PC-9 (cell line): Measurements from ENCODE around the gene NUB1. TPM values are rescaled to one million over a fixed set of nuclear protein-coding genes. Genes with fewer than 3 reads are reported as not detected.

Source experiments
- BruUV-seq: library from RNA; stranded (reverse); fragments of 400-500 nt; replicated peaks from 2 replicates; lab custom pipeline; 2021; lab: Mats Ljungman, UMichigan
- CTCF ChIA-PET: fragments of 300-600 bp; sonication (Branson Sonifier 250); formaldehyde crosslinking; loops from one replicate; lab custom pipeline; 2022; ENCODE audit warnings: antibody characterized with exemption; lab: Charles Lee
- POLR2A ChIA-PET: fragments of 300-600 bp; sonication (Branson Sonifier 250); formaldehyde crosslinking; loops from one replicate; lab custom pipeline; 2022; ENCODE audit warnings: antibody characterized with exemption; ENCODE audit not compliant: unreplicated experiment; lab: Charles Lee
- DNase-seq, 2 experiments: peaks; one replicate each; pipeline versions ENCODE4 v3.0.0 to v3.0.0-alpha.2; 2015 to 2022; ENCODE audit warnings: mixed read lengths in 1 of 2
- H2AFZ ChIP-seq: fragments of 200-600 bp; sonication (generic); 2 replicates; pipeline ENCODE4 v1.8.1; 2017; ENCODE audit warnings: antibody characterized with exemption
- H3F3A ChIP-seq: fragments of 200-600 bp; sonication (generic); 2 replicates; pipeline ENCODE4 v1.8.1; 2017; ENCODE audit warnings: antibody characterized with exemption, mild to moderate bottlenecking, low read depth; ENCODE audit not compliant: insufficient read depth
- H3K27ac ChIP-seq: fragments of 200-600 bp; sonication (generic); 2 replicates; pipeline ENCODE4 v1.6.1; 2016; ENCODE audit warnings: mixed run types
- H3K27me3 ChIP-seq: fragments of 200-600 bp; sonication (generic); 2 replicates; pipeline ENCODE4 v1.6.1; 2016; ENCODE audit warnings: low read depth, mixed run types; ENCODE audit not compliant: insufficient read depth
- H3K36me3 ChIP-seq: fragments of 200-600 bp; sonication (generic); 2 replicates; pipeline ENCODE4 v1.6.1; 2016; ENCODE audit warnings: low read depth, mixed run types
- H3K4me1 ChIP-seq: fragments of 200-600 bp; sonication (generic); replicated peaks from 2 replicates; pipeline ENCODE4 v1.6.1; 2016; ENCODE audit warnings: mixed run types; ENCODE audit not compliant: insufficient read depth
- H3K4me2 ChIP-seq: fragments of 200-600 bp; sonication (generic); 2 replicates; pipeline ENCODE4 v1.6.1; 2017; ENCODE audit warnings: mixed run types
- H3K4me3 ChIP-seq: fragments of 200-600 bp; sonication (generic); 2 replicates; pipeline ENCODE4 v1.6.1; 2016; ENCODE audit warnings: mixed run types
- H3K79me2 ChIP-seq: fragments of 200-600 bp; sonication (generic); 2 replicates; pipeline ENCODE4 v1.6.1; 2017; ENCODE audit warnings: low read depth, mixed run types
- H3K9me2 ChIP-seq: fragments of 200-600 bp; sonication (generic); 2 replicates; pipeline ENCODE4 v1.8.1; 2017; ENCODE audit warnings: mild to moderate bottlenecking; ENCODE audit not compliant: insufficient read depth
- H3K9me3 ChIP-seq: fragments of 200-600 bp; sonication (generic); 2 replicates; pipeline ENCODE4 v1.8.1; 2016; ENCODE audit warnings: low read depth; ENCODE audit not compliant: insufficient read depth
- H4K20me1 ChIP-seq: fragments of 200-600 bp; sonication (generic); 2 replicates; pipeline ENCODE4 v1.8.1; 2017; ENCODE audit not compliant: insufficient read depth
- CTCF ChIP-seq: fragments of 200-600 bp; sonication (generic); conservative IDR thresholded peaks from 2 replicates; pipeline ENCODE4 v1.6.1; 2017; ENCODE audit warnings: mixed run types, antibody characterized with exemption, mild to moderate bottlenecking, moderate library complexity
- EZH2 ChIP-seq: fragments of 200-600 bp; sonication (generic); IDR thresholded peaks from 2 replicates; pipeline ENCODE4 v1.8.0; 2017; ENCODE audit warnings: antibody characterized with exemption, low read depth
- intact Hi-C: fragments of 100-400 bp; cut with micrococcal nuclease; formaldehyde crosslinking; loops from one replicate; pipeline ENCODE4 v1.10.0; 2022; ENCODE audit not compliant: unreplicated experiment
- total RNA-seq: library from RNA; stranded (reverse); gene quantifications from 2 replicates; pipeline ENCODE4 v1.2.3, GENCODE V29; 2021

The NUB1 gene
- total RNA-seq, 1 experiment from 2014 or later, result 80.6 TPM

- no peak overlapping the region for H3K4me3 ChIP-seq
- CTCF ChIA-PET, result no interaction called here
- no peak overlapping the region for H3K4me2 ChIP-seq
- H3K27ac ChIP-seq, result no peak overlapping the region
- no peaks in the 10 kb centered on the region for H3K36me3 ChIP-seq
- intact Hi-C loops, result loop anchor here (2.0 kb wide), 1 partner anchor 40 kb away; no protein-coding TSS in a partner anchor
- H3K9me3 ChIP-seq, result no peaks in the 10 kb centered on the region
- no peaks in the 10 kb centered on the region for H3K9me2 ChIP-seq
- peak in 1 of 2 experiments; percentile 68 for DNase-seq
- no peak overlapping the region for H2AFZ ChIP-seq
- H3K79me2 ChIP-seq, result no peaks in the 10 kb centered on the region
- H4K20me1 ChIP-seq, result no peaks in the 10 kb centered on the region
- TF ChIP-seq EZH2 (no peak), CTCF (no peak)
- BruUV-seq, result TSS peak; percentile 75
- peaks cover 9% of the 10 kb centered on the region for H3K4me1 ChIP-seq
- POLR2A ChIA-PET, result no interaction called here
- H3K27me3 ChIP-seq, result peaks cover 9% of the 10 kb centered on the region; the same call in 1 of the 2 replicates
- H3F3A ChIP-seq, result 0 out of 2 replicates have a peak, but pooled peaks cover 4% of the 10 kb centered on the region
Measured at GRCh38 chr7:151408839-151409666, 67.4 kb downstream of the NUB1 start.

- peaks cover 9% of the 10 kb centered on the region; the same call in 1 of the 2 replicates for H3K27me3 ChIP-seq
- H3K4me2 ChIP-seq, result no peak within 1 kb of the TSS
- H3F3A ChIP-seq, result 0 out of 2 replicates have a peak, but pooled peaks cover 4% of the 10 kb centered on the region
- intact Hi-C loops, result loop anchor here (2.0 kb wide), 1 partner anchor 41 kb away; no protein-coding TSS in a partner anchor
- CTCF ChIA-PET, result no interaction called here
- H3K9me3 ChIP-seq, result no peaks in the 10 kb centered on the region
- no peak for DNase-seq
- H3K4me1 ChIP-seq, result peaks cover 1% of the 10 kb centered on the region; the same call in 1 of the 2 replicates
- no peaks in the 10 kb centered on the region for H4K20me1 ChIP-seq
- no peaks in the 10 kb centered on the region for H3K79me2 ChIP-seq
- POLR2A ChIA-PET, result no interaction called here
- no peak within 1 kb of the TSS for H2AFZ ChIP-seq
- TF ChIP-seq EZH2 (no peak), CTCF (no peak)
- H3K9me2 ChIP-seq, result no peaks in the 10 kb centered on the region
- BruUV-seq, result no TSS peak
- no peak within 1 kb of the TSS for H3K27ac ChIP-seq
- no peak within 1 kb of the TSS for H3K4me3 ChIP-seq
- H3K36me3 ChIP-seq, result no peaks in the 10 kb centered on the region
Measured at GRCh38 chr7:151409667-151410404, 68.2 kb downstream of the NUB1 start, which contains the start of gene WDR86. WDR86 (minus strand) TSS chr7:151410038; CDS start chr7:151409589, 449 bp downstream.
